H7 (cell line): ENCODE results near the gene ATPAF1. TPM values are rescaled to one million over a fixed set of nuclear protein-coding genes. Genes with fewer than 3 reads are reported as not detected.

ENCODE experiments used
- DNase-seq: peaks from one replicate; pipeline ENCODE4 v3.0.0; 2012
- H3K27me3 ChIP-seq: 2 replicates; pipeline ENCODE4 v1.6.0; 2011; ENCODE audit warnings: mild to moderate bottlenecking, low read length; ENCODE audit not compliant: control insufficient read depth, insufficient read depth
- H3K36me3 ChIP-seq: replicated peaks from 2 replicates; pipeline ENCODE4 v1.5.1; 2011; ENCODE audit warnings: low read length; ENCODE audit not compliant: control insufficient read depth, insufficient read depth
- H3K4me3 ChIP-seq: 2 replicates; pipeline ENCODE4 v1.5.1; 2011; ENCODE audit warnings: low read depth, mild to moderate bottlenecking, control low read depth, low read length, moderate library complexity; ENCODE audit not compliant: insufficient read depth
- total RNA-seq: library from RNA; depleted of rRNA; stranded (reverse); fragments of >200 nt; shearing (Covaris generic); gene quantifications from 2 replicates; pipeline ENCODE4 v1.2.3, GENCODE V29; 2014

Gene ATPAF1
- total RNA-seq, 1 experiment from 2014 or later = 105 TPM

GRCh38 chr1:46606255-46606965 is 61.8 kb downstream of the ATPAF1 start:
- no peak for DNase-seq
- Histone ChIP-seq H3K27me3 (no peaks in the 10 kb centered on the region), H3K4me3 (no peak overlapping the region), H3K36me3 (no peaks in the 10 kb centered on the region)

GRCh38 chr1:46605232-46605631 is 62.9 kb downstream of the ATPAF1 start:
- H3K4me3 ChIP-seq = no peak overlapping the region
- H3K36me3 ChIP-seq = no peaks in the 10 kb centered on the region
- DNase-seq = no peak
- H3K27me3 ChIP-seq = no peaks in the 10 kb centered on the region

GRCh38 chr1:46603858-46604549 is 64.2 kb downstream of the ATPAF1 start, which contains the start of gene MKNK1:
TSS of gene MKNK1 (minus strand) at chr1:46604268. CDS start at chr1:46583327, 20,941 bp downstream.
- DNase-seq = peak; percentile 100
- no peaks in the 10 kb centered on the region for H3K36me3 ChIP-seq
- H3K27me3 ChIP-seq = no peaks in the 10 kb centered on the region
- peak within 1 kb of the TSS; percentile 89 for H3K4me3 ChIP-seq

GRCh38 chr1:46603481-46603857 is 64.7 kb downstream of the ATPAF1 start:
- Histone ChIP-seq H3K36me3 (no peaks in the 10 kb centered on the region), H3K4me3 (peak overlapping the region; percentile 89), H3K27me3 (no peaks in the 10 kb centered on the region)
- DNase-seq = no peak

GRCh38 chr1:46601257-46602007 is 66.7 kb downstream of the ATPAF1 start:
- Histone ChIP-seq H3K36me3 (no peaks in the 10 kb centered on the region), H3K27me3 (no peaks in the 10 kb centered on the region), H3K4me3 (no peak overlapping the region)
- no peak for DNase-seq

- no peak for DNase-seq
- H3K4me3 ChIP-seq = no peak overlapping the region
- H3K27me3 ChIP-seq = no peaks in the 10 kb centered on the region
- H3K36me3 ChIP-seq = no peaks in the 10 kb centered on the region
Observed at GRCh38 chr1:46599059-46599970, 68.8 kb downstream of the ATPAF1 start.

GRCh38 chr1:46596846-46597245 is 71.3 kb downstream of the ATPAF1 start:
- Histone ChIP-seq H3K27me3 (no peaks in the 10 kb centered on the region), H3K4me3 (no peak overlapping the region), H3K36me3 (no peaks in the 10 kb centered on the region; the same call in 1 of the 2 replicates)
- DNase-seq = no peak

- H3K27me3 ChIP-seq = no peaks in the 10 kb centered on the region
- no peak for DNase-seq
Observed at GRCh38 chr1:46596036-46596435, 72.1 kb downstream of the ATPAF1 start.

GRCh38 chr1:46595127-46595526 is 73.0 kb downstream of the ATPAF1 start:
- DNase-seq = no peak
- H3K27me3 ChIP-seq = no peaks in the 10 kb centered on the region
- peaks cover 2% of the 10 kb centered on the region for H3K36me3 ChIP-seq
- H3K4me3 ChIP-seq = no peak overlapping the region

More at GRCh38 chr1:46596036-46596435, 72.1 kb downstream of the ATPAF1 start:
- H3K36me3 ChIP-seq = peaks cover 2% of the 10 kb centered on the region
- H3K4me3 ChIP-seq = no peak overlapping the region

GRCh38 chr1:46594063-46594462 is 74.1 kb downstream of the ATPAF1 start:
- DNase-seq = no peak
- Histone ChIP-seq H3K27me3 (no peaks in the 10 kb centered on the region), H3K36me3 (peaks cover 2% of the 10 kb centered on the region), H3K4me3 (no peak overlapping the region)

GRCh38 chr1:46592823-46593222 is 75.3 kb downstream of the ATPAF1 start:
- H3K4me3 ChIP-seq = no peak overlapping the region
- peaks cover 2% of the 10 kb centered on the region for H3K36me3 ChIP-seq
- DNase-seq = no peak
- H3K27me3 ChIP-seq = no peaks in the 10 kb centered on the region

- H3K27me3 ChIP-seq = no peaks in the 10 kb centered on the region
- no peak overlapping the region for H3K4me3 ChIP-seq
- DNase-seq = no peak
- peaks cover 2% of the 10 kb centered on the region for H3K36me3 ChIP-seq
Observed at GRCh38 chr1:46589529-46589928, 78.6 kb downstream of the ATPAF1 start.

- no peaks in the 10 kb centered on the region for H3K27me3 ChIP-seq
- peaks cover 2% of the 10 kb centered on the region for H3K36me3 ChIP-seq
- H3K4me3 ChIP-seq = no peak overlapping the region
Observed at GRCh38 chr1:46587069-46587468, 81.1 kb downstream of the ATPAF1 start.

More at GRCh38 chr1:46587069-46587468, 81.1 kb downstream of the ATPAF1 start:
- DNase-seq = no peak
